Gastroesophageal sphincter (tissue), 4 donors: ENCODE results near the gene DNASE2B. TPM values are rescaled to one million over a fixed set of nuclear protein-coding genes. Genes with fewer than 3 reads are reported as not detected.

ENCODE experiments used
- ATAC-seq: fragments of 150-250 bp; one replicate; pipeline ENCODE4 v1.9.1; 2016; ENCODE audit warnings: mild to moderate bottlenecking, moderate library complexity
- H3K27ac ChIP-seq, 4 donors: fragments of 200-600 bp; sonication (generic) in 3 of 4; 1 replicate in 3 of 4; 2 replicates in 1 of 4; pipeline ENCODE4 v1.5.1; 2016 to 2019
- H3K27me3 ChIP-seq: fragments of 200-600 bp; sonication (generic); one replicate; pipeline ENCODE4 v1.5.1; 2019
- H3K36me3 ChIP-seq, 2 donors: fragments of 200-600 bp; sonication (generic); one replicate each; pipeline ENCODE4 v1.5.1; 2019; ENCODE audit warnings: control low read depth in 1 of 2
- H3K4me1 ChIP-seq, 3 donors: fragments of 200-600 bp; sonication (generic); 1 replicate in 2 of 3; 2 replicates in 1 of 3; pipeline ENCODE4 v1.5.1; 2016 to 2019; ENCODE audit warnings: control low read depth in 2 of 3
- H3K4me3 ChIP-seq, 2 donors: fragments of 200-600 bp; sonication (generic); one replicate each; pipeline ENCODE4 v1.5.1; 2019; ENCODE audit warnings: mild to moderate bottlenecking in 1 of 2, moderate library complexity in 1 of 2
- H3K9me3 ChIP-seq, 3 donors: fragments of 200-600 bp; sonication (generic); one replicate each; pipeline ENCODE4 v1.5.1; 2017 to 2019; ENCODE audit warnings: control low read depth in 2 of 3
- CTCF ChIP-seq, 4 experiments: fragments of 200-600 bp in 2 of 4; fragments of 450-650 bp in 2 of 4; sonication (generic) in 1 of 4; IDR thresholded peaks; one replicate each; pipeline ENCODE4 v1.5.1; 2017 to 2019; ENCODE audit warnings: antibody characterized with exemption in 4 of 4, mild to moderate bottlenecking in 2 of 4, moderate library complexity in 2 of 4
- EP300 ChIP-seq: sonication (generic); formaldehyde crosslinking; IDR thresholded peaks from one replicate; pipeline ENCODE4 v1.6.1; 2017; ENCODE audit warnings: antibody characterized with exemption, mild to moderate bottlenecking
- POLR2A ChIP-seq, 2 donors: fragments of 450-650 bp; IDR thresholded peaks; one replicate each; pipeline ENCODE4 v1.6.1; 2017; ENCODE audit warnings: antibody characterized with exemption in 2 of 2, mild to moderate bottlenecking in 2 of 2, moderate library complexity in 1 of 2
- POLR2AphosphoS5 ChIP-seq: sonication (generic); formaldehyde crosslinking; IDR thresholded peaks from one replicate; pipeline ENCODE4 v1.6.1; 2017; ENCODE audit warnings: antibody characterized with exemption
- WGBS, 2 donors: methylation state at CpG; one replicate each; pipeline ENCODE4 v1.1.5; 2018; ENCODE audit warnings: low coverage in 1 of 2; 5-methylcytosine and 5-hydroxymethylcytosine counted together
- total RNA-seq, 4 donors: library from RNA; depleted of rRNA; stranded (reverse); fragments of >200 nt; gene quantifications; one replicate each; pipeline ENCODE4 v1.1.0, GENCODE V29; 2016

Gene DNASE2B
- total RNA-seq, 4 donors from 2014 or later: not detected

DNA sequence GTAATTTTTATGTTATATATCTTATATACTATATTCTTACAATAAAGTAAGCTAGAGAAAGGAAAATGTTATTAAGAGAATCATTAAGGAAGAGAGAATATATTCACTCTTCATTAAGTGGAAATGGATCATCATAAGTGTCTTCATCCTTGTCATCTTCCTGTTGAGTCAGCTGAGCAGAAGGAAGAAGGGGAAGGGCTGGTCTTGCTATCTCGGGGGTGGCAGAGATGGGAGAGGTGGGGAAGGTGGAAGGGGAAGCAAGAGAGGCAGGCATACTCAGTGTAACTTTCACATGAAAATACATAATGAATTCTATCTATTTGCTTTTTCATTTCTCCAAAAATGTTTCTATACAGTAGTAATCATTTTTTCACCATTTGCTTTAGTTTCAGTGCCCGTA is 5.1 kb downstream of the DNASE2B start:
- ATAC-seq: no peak
- no peaks in the 10 kb centered on the region for H3K9me3 ChIP-seq

GRCh38 chr1:84406346-84406861 is 8.1 kb downstream of the DNASE2B start:
- ATAC-seq: no peak
- TF ChIP-seq EP300: no peak
- no peak for TF ChIP-seq CTCF (IDR thresholded peaks at IDR 0.05)
- no peak for TF ChIP-seq POLR2A (IDR thresholded peaks at IDR 0.05)
- TF ChIP-seq POLR2AphosphoS5: no peak
- no peak overlapping the region for H3K27ac ChIP-seq
- WGBS, 2 donors: 83 to 100% methylated on average over 1 of the region's 1 CpG
- H3K27me3 ChIP-seq: no peaks in the 10 kb centered on the region
- H3K36me3 ChIP-seq: no peaks in the 10 kb centered on the region
- no peak overlapping the region for H3K4me3 ChIP-seq
- no peaks in the 10 kb centered on the region for H3K4me1 ChIP-seq
- H3K9me3 ChIP-seq: no peaks in the 10 kb centered on the region

More for the DNA sequence above, 5.1 kb downstream of the DNASE2B start:
- H3K4me1 ChIP-seq: no peaks in the 10 kb centered on the region
- no peaks in the 10 kb centered on the region for H3K36me3 ChIP-seq
- no peaks in the 10 kb centered on the region for H3K27me3 ChIP-seq
- H3K27ac ChIP-seq: no peak overlapping the region
- H3K4me3 ChIP-seq: no peak overlapping the region
- TF ChIP-seq EP300 (no peak), POLR2AphosphoS5 (no peak), POLR2A (IDR thresholded peaks at IDR 0.05) (no peak), CTCF (IDR thresholded peaks at IDR 0.05) (no peak)
- WGBS, 2 donors: 77 to 83% methylated on average over 2 of the region's 2 CpGs

- Histone ChIP-seq H3K27me3 (no peaks in the 10 kb centered on the region), H3K4me1 (no peaks in the 10 kb centered on the region), H3K27ac (no peak overlapping the region), H3K36me3 (no peaks in the 10 kb centered on the region), H3K9me3 (no peaks in the 10 kb centered on the region), H3K4me3 (no peak overlapping the region)
- 62 to 80% methylated on average over 1 of the region's 1 CpG for WGBS, 2 donors
- TF ChIP-seq CTCF (IDR thresholded peaks at IDR 0.05) (no peak), POLR2AphosphoS5 (no peak), POLR2A (IDR thresholded peaks at IDR 0.05) (no peak), EP300 (no peak)
- ATAC-seq: no peak
Measured at GRCh38 chr1:84407524-84407923, 9.2 kb downstream of the DNASE2B start.

GRCh38 chr1:84407958-84408422 is 9.7 kb downstream of the DNASE2B start:
- H3K4me3 ChIP-seq: no peak overlapping the region
- ATAC-seq: no peak
- H3K9me3 ChIP-seq: no peaks in the 10 kb centered on the region
- TF ChIP-seq CTCF (IDR thresholded peaks at IDR 0.05) (no peak), EP300 (no peak), POLR2AphosphoS5 (no peak), POLR2A (IDR thresholded peaks at IDR 0.05) (no peak)
- no peaks in the 10 kb centered on the region for H3K27me3 ChIP-seq
- H3K36me3 ChIP-seq: no peaks in the 10 kb centered on the region
- no peak overlapping the region for H3K27ac ChIP-seq
- 85 to 95% methylated on average over 2 of the region's 2 CpGs for WGBS, 2 donors
- no peaks in the 10 kb centered on the region for H3K4me1 ChIP-seq

DNA sequence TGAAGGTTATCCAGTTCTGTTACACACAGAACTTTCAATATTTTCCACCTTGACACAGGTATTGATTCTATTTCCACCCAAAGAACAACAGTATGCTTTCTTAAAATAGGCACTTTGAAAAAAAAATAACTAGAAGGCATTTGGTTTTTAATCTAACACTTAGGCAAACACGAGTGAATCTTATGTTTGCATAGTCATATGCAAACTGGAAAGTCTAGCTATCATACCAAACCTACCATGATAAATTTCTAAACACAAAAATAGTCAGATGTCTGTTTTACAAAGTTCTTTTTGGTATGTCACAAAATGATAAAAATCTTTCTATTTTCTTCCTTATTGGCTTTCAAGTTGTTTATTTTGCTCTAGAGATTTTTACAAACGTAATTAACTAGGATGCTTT is 11.6 kb downstream of the DNASE2B start:
- Histone ChIP-seq H3K36me3 (no peaks in the 10 kb centered on the region), H3K9me3 (no peaks in the 10 kb centered on the region), H3K4me1 (no peaks in the 10 kb centered on the region), H3K4me3 (no peak overlapping the region), H3K27ac (no peak overlapping the region), H3K27me3 (no peaks in the 10 kb centered on the region)
- 67 to 72% methylated on average over 2 of the region's 2 CpGs for WGBS, 2 donors
- ATAC-seq: no peak
- TF ChIP-seq POLR2AphosphoS5 (no peak), CTCF (IDR thresholded peaks at IDR 0.05) (no peak), POLR2A (IDR thresholded peaks at IDR 0.05) (no peak), EP300 (no peak)
